ENCODE results near the gene ATG3.
"Not testable (repeated sequence)": the region's sequence is repeated elsewhere in the genome, so short reads cannot be mapped to it uniquely, and the experiment has no call there.

ATG3 gene

GRCh38 chr3:112561734-112562529 lies at the start of gene ATG3, which contains the start of gene SLC35A5:
ATG3 (minus strand) TSS chr3:112561962; CDS start chr3:112561528, 434 bp downstream.
SLC35A5 (plus strand) TSS chr3:112562045; CDS start chr3:112563404, 1,359 bp downstream.
- FAIRE-seq: peak; percentile 77

DNA sequence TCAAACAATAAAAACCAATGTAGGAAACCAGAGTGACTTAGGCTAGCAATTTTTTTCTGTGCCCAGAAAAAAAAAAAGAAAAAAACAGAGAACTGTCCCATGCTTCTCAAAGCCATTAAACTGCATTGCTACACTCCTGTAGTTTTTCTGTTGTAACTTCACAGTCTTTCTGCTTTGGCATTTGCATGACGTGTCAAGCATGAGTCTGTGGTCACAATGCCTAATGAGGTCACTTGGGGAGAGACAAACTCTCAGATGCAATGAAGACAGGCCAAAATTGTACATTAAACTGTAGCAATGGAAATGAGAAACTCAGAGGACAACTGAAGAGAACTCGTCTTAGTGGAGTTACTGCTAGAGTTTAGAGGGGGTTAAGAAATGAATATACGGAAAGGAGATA lies 48.4 kb upstream of the ATG3 start:
- no peak for FAIRE-seq

DNA sequence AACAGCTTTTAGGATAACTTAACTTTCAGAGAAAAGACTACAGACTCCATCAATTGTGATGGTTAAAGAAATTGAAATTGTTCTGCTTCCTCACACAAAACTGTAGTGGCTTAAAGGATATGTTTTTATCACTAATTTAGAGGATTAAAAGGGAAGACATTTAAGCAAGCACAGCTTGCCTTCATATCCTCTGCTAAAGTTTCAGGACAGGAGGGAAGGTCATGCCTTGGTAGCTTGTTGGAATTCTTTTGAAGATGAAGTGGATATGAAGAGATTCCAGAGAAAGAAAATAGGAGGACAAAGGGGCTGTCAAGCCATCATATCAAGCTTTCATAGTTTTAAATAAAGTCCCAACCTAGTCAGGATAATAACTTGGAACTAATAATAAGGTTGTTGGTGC lies 46.1 kb upstream of the ATG3 start:
- no peak for FAIRE-seq

DNA sequence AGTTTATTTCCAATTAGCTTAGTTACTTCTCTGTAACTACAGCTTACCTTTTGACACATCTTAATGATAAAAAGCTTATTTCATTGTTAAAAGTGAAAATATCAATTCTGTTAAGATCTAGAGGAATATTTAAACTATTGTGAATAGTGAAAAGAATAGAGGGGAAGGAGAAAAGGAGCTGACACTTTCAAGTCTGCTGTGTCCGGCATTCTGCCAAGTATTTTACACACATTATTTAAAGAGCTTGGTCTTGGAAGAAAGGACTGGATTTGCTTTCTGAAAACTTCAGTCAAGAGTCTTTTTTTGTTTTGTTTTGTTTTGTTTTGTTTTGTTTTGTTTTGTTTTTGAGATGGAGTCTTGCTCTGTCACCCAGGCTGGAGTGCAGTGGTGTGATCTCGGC lies 44.3 kb upstream of the ATG3 start:
- no peak for FAIRE-seq

- FAIRE-seq: no peak
Observed at GRCh38 chr3:112605285-112605684, 43.5 kb upstream of the ATG3 start.

GRCh38 chr3:112604536-112604935 lies 42.8 kb upstream of the ATG3 start:
- no peak for FAIRE-seq

DNA sequence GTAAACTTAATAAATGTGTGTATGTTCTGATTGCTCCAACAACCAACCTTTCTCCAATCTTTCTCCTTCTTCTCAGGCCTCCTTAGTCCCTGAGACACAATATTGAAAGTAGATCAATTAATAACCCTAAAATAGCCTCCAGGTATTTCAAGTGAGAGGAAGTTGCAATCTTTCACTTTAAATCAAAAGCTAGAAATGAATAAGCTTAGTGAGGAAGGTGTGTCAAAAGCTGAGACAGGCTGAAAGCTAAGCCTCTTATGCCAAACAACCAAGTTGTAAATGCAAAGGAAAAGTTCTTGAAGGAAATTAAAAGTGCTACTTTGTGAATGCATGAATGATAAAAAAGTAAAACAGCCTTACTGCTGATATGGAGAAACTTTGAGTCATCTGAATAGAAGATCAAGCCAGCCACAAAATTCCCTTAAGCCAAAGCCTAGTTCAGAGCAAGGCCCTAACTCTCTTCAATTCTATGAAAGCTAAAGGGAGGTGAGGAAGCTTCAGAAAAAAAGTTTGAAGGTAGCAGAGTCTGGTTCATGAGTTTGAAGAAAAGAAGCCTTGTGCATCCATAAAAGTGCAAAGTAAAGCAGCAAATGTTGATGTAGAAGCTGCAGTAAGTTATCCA lies 40.6 kb upstream of the ATG3 start:
- FAIRE-seq: no peak

DNA sequence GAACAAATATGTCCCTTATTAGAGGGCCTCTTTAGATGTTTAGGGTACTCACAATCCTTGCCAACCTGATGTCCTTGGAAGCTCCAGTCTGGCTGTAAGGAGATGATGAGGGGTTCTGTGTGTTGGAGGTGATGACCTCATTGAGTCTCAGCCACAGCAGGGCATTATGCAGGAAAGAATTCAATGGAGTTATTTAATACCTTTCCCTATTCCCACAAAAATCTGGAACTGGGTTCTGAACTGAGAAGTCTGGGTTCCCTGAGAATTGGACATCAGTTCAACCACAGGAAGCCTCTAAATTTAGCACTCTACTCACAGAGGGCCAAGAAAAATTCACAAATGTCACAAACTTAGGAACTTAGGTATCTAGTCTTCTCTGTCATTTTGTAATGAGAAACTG lies 37.0 kb upstream of the ATG3 start:
- FAIRE-seq: no peak

DNA sequence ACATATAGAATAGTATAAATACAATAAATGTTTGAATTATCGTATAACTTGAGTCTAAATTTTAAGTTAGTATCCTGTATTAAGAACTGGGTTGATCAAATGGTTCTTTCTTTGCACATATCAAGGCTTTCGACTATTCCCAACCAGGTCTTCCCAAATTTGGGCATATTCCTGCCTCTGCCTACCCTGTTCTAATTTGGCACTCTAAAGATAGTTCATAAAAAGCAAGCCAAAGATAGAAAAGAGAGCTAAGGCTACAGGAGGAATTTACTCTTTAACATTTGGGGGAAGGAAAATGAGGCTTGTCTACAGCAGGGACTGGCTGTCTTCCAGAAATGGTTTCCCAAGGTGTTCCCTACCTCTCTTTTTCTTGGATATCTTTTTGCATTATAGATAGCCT lies 36.2 kb upstream of the ATG3 start:
- no peak for FAIRE-seq

GRCh38 chr3:112594856-112595255 lies 33.1 kb upstream of the ATG3 start:
- no peak for FAIRE-seq

GRCh38 chr3:112593258-112593657 lies 31.5 kb upstream of the ATG3 start:
- no peak for FAIRE-seq

DNA sequence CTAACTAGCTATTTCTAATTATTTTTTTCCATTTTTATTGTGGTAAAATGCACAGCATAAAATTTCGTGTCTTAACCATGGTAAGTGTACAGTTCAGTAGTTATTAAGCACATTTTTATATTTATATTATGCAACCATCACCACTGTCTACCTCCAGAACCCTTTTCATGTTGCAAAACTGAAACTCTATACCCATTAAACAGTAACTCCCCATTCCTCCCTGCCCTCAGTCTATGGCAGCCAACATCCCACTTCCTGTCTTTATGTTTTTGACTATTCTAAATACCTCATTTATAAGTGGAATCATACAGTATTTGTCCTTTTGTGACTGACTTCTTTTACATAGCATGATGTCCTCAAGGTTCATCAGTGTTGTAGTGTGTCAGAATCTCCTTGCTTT lies 25.6 kb upstream of the ATG3 start:
- FAIRE-seq: no peak

DNA sequence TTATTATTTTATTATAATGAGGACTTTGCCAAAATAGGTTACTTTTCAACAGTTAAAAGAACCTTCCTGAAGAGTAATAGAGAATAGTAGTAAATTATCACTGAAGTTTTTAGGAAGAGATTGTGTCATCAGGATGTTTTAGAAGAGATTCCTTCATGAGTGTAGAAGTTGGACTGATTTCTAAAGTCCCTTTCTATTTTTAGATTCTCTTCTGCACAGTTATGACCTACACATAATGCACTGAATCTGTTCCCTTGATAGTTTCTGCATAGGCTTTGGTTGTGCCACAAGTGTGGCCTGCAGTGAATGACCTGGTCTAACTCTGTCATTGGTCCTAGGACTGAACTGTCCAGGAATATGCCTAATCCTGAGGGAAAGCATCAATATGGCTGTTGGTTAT lies 24.0 kb upstream of the ATG3 start:
- no peak for FAIRE-seq

GRCh38 chr3:112583105-112583504 lies 21.3 kb upstream of the ATG3 start:
- FAIRE-seq: no peak

- FAIRE-seq: peak; percentile 70
Observed at GRCh38 chr3:112582244-112582874, 20.6 kb upstream of the ATG3 start.

DNA sequence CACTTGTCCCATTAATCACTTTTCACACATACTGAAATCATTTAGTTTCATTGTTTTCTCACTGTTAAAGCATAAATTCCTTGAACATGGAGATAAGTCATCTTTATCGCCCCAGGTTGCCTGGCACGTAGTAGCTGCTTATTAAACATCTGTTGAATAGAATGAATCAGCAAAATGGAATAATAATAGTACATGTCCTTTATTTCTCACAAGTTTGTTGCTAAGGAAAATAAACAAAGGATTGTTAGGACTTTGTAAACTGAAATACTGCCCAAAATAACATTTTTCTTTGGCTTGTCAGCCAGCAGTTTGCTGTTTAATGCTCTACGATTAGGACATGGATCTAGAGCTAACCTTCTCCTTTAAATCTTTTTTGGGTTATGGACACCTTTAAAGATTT lies 17.9 kb upstream of the ATG3 start:
- FAIRE-seq: no peak

DNA sequence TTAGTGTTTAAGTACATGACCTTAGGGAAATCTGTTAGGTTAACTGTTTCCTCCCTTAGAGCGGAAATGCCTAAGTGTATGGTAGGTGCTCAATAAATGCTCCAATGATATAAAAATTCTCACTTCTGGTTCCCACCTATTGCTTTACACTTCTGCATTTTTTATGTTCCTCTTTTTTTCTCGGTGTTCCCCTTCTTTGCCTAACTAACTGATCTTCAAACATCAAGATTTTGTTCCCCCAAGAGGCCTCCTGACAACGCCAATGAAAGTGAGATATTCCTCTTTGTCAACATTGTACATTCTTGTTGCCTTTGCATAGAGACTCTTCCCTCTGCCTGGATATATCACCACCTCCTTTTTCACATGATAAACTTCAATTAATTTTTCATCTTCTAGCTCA lies 17.5 kb upstream of the ATG3 start:
- no peak for FAIRE-seq

DNA sequence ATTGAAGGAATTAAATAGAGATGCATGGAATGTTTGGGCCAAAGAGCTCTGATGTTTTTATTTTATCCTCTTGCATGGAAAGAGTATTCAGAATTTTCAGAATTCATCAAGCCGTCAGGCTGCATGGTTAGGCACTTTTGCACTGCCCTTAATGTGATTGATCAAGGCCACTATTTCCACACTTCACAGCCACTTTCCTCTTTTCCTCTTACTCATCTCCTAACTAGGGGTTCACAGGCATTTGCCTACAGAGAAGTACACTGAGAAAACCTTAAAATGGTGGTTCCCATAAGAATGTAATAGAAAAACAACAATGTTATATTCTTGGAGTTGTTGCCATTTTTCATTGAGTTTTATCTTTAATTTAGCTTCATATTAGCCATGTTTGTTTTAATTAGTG lies 10.9 kb upstream of the ATG3 start:
- FAIRE-seq: no peak

DNA sequence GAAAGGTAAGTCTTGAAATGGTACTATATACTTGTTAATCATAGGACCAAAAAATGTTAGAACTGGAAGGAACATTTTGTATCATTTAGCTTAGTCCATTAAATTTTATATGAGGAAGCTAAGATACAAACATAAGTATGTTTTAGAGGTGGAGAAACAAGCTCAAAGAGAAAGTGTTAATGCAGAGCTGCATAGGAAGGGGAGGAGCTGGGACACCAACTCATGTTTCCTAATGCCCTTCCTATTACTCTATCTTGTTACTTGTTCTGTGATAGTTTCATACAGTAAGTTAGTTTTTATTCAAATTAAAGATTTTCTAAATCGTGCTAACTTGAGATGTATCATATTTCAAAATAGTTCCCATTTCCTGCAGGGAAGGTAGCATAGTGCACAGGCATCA lies 7.5 kb upstream of the ATG3 start:
- no peak for FAIRE-seq

- no peak for FAIRE-seq
Observed at GRCh38 chr3:112568642-112569041, 6.9 kb upstream of the ATG3 start.

DNA sequence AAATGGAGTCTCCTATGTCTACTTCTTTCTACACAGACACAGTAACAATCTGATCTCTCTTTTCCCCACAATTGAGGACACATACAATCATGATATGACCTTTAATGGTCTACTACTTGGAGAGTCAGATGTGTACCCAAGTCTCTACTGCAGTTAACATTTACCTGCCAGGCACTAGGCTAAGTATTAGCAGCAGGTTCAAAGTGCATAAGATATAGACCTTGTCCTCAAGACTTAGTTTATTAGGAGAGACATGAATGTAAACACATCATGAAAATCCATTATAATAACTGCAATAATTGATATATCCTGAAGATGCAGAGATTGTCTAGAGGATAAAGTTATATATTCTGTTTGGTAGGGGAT lies 3.2 kb upstream of the ATG3 start:
- FAIRE-seq: no peak

GRCh38 chr3:112564247-112564939 lies 2.6 kb upstream of the ATG3 start:
- FAIRE-seq: not testable (repeated sequence)

DNA sequence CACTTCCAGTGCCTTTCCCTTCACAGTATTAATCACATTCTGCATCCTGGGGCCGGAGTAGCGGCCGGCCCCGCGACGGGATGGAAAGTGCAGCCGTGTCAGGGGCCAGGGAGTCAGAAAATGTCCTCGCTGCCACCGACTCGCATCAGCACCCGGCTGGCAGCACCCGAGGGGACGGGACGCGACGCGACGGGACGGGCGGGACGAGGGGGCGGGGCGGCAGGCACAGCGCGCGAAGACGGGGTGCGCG lies 353 bp downstream of the ATG3 start:
- FAIRE-seq: no peak

Data from TTC549 (cell line).